ENCODE results near the gene ACAD10. TPM values are rescaled to one million over a fixed set of nuclear protein-coding genes. Genes with fewer than 3 reads are reported as not detected.

Gene ACAD10
- total RNA-seq, 1 donor from 2014 or later = 26.3 TPM

- peak; percentile 83 for DNase-seq (ENCODE audit: low spot score)
- intact Hi-C loops (cut with DNase I) = no loop called here
- peak; percentile 97 for ATAC-seq
Observed at GRCh38 chr12:111766608-111767361, 80.9 kb downstream of the ACAD10 start, which contains the start of gene ALDH2. ALDH2 (plus strand) TSS chr12:111766933; CDS start chr12:111766983, 50 bp downstream.

GRCh38 chr12:111767362-111768158 lies 81.7 kb downstream of the ACAD10 start:
- DNase-seq (ENCODE audit: low spot score) (no peak), ATAC-seq (peak; percentile 47)
- intact Hi-C loops (cut with DNase I) = no loop called here

- DNase-seq (ENCODE audit: low spot score) = no peak
- intact Hi-C loops (cut with DNase I) = no loop called here
- no peak for ATAC-seq
Observed at GRCh38 chr12:111768159-111768895, 82.5 kb downstream of the ACAD10 start.

GRCh38 chr12:111769599-111769998 lies 83.7 kb downstream of the ACAD10 start:
- DNase-seq (ENCODE audit: low spot score) (no peak), ATAC-seq (no peak)
- intact Hi-C loops (cut with DNase I) = no loop called here

- ATAC-seq (peak; percentile 87), DNase-seq (ENCODE audit: low spot score) (peak; percentile 83)
- intact Hi-C loops (cut with DNase I) = no loop called here
Observed at GRCh38 chr12:111773801-111774551, 88.1 kb downstream of the ACAD10 start.

- DNase-seq (ENCODE audit: low spot score) (peak; percentile 87), ATAC-seq (peak; percentile 86)
- intact Hi-C loops (cut with DNase I) = no loop called here
Observed at GRCh38 chr12:111775205-111776193, 89.6 kb downstream of the ACAD10 start.

- DNase-seq (ENCODE audit: low spot score) (no peak), ATAC-seq (no peak)
- intact Hi-C loops (cut with DNase I) = no loop called here
Observed at GRCh38 chr12:111776836-111777344, 91.0 kb downstream of the ACAD10 start.

GRCh38 chr12:111777345-111778045 lies 91.6 kb downstream of the ACAD10 start:
- DNase-seq (ENCODE audit: low spot score) = no peak
- ATAC-seq = no peak

GRCh38 chr12:111780166-111780565 lies 94.3 kb downstream of the ACAD10 start:
- intact Hi-C loops (cut with DNase I) = no loop called here
- no peak for ATAC-seq

More at GRCh38 chr12:111777345-111778045, 91.6 kb downstream of the ACAD10 start:
- intact Hi-C loops (cut with DNase I) = no loop called here

GRCh38 chr12:111780615-111781014 lies 94.8 kb downstream of the ACAD10 start:
- ATAC-seq = no peak
- intact Hi-C loops (cut with DNase I) = no loop called here
- DNase-seq (ENCODE audit: low spot score) = no peak

More at GRCh38 chr12:111780166-111780565, 94.3 kb downstream of the ACAD10 start:
- DNase-seq (ENCODE audit: low spot score) = no peak

- DNase-seq (ENCODE audit: low spot score) (no peak), ATAC-seq (no peak)
- intact Hi-C loops (cut with DNase I) = no loop called here
Observed at GRCh38 chr12:111781085-111781658, 95.3 kb downstream of the ACAD10 start.

- no peak for ATAC-seq
- DNase-seq (ENCODE audit: low spot score) = no peak
- intact Hi-C loops (cut with DNase I) = no loop called here
Observed at GRCh38 chr12:111783046-111783445, 97.2 kb downstream of the ACAD10 start.

GRCh38 chr12:111784953-111785352 lies 99.1 kb downstream of the ACAD10 start:
- ATAC-seq (no peak), DNase-seq (ENCODE audit: low spot score) (no peak)
- intact Hi-C loops (cut with DNase I) = no loop called here

- intact Hi-C loops (cut with DNase I) = no loop called here
- ATAC-seq (no peak), DNase-seq (ENCODE audit: low spot score) (no peak)
Observed at GRCh38 chr12:111785651-111786050, 99.8 kb downstream of the ACAD10 start.

GRCh38 chr12:111788178-111788654 lies 102.4 kb downstream of the ACAD10 start:
- intact Hi-C loops (cut with DNase I) = no loop called here
- DNase-seq (ENCODE audit: low spot score) (no peak), ATAC-seq (peak; percentile 33)

- ATAC-seq (no peak), DNase-seq (ENCODE audit: low spot score) (no peak)
- intact Hi-C loops (cut with DNase I) = no loop called here
Observed at GRCh38 chr12:111789779-111790178, 103.9 kb downstream of the ACAD10 start.
